ENCODE data around the gene DDX1.

Gene DDX1

DNA sequence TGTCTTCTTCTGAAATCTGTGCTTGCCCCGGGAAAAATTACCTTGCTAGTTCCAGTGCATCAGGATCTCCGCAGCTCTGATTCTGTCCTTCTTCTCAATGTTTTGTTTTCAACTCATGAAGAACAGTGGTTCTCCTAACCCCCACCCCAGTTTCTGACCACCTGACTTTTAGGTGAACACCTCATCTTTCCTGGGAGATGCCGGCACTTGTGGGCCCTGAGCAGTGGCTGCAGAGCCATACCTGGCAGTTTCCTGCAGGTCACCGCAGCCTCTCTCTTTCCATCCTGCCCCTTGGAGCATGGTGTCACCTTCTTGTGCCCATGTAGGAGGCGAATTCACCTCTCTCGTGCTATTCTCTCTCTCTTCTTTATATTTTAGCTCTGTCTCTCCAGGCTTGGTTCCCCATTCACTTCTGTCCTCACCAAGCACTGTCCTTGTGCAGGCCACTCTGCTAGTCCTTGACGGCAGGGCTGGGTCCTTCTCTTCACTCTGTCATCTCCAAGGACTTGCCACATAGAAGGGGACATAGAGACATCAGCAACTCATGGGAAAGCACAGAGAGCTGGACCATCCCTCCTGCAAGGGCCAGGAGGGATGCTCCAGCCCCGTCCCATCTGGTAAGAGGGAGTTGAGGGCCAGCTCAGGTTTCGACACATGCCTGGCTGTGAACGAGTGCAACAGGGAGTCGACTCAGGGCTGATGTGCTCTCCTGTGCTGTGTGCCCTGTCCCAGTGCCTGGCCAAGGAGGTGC, 59.1 kb downstream of the DDX1 start:
- TF ChIP-seq TAF1 (IDR thresholded peaks at IDR 0.05; ENCODE audit: borderline replicate concordance, insufficient read depth, low read length) (no peak), POLR2AphosphoS5 (IDR thresholded peaks at IDR 0.05; ENCODE audit: low read depth, low read length) (no peak), SIN3A (IDR thresholded peaks at IDR 0.05; ENCODE audit: borderline replicate concordance, insufficient read depth, low read length) (no peak), FOXP2 (optimal IDR thresholded peaks at IDR 0.05; ENCODE audit: borderline replicate concordance, extremely low read depth, extremely low read length, insufficient read depth) (no peak)
- TF ChIP-seq, protein P1, sequence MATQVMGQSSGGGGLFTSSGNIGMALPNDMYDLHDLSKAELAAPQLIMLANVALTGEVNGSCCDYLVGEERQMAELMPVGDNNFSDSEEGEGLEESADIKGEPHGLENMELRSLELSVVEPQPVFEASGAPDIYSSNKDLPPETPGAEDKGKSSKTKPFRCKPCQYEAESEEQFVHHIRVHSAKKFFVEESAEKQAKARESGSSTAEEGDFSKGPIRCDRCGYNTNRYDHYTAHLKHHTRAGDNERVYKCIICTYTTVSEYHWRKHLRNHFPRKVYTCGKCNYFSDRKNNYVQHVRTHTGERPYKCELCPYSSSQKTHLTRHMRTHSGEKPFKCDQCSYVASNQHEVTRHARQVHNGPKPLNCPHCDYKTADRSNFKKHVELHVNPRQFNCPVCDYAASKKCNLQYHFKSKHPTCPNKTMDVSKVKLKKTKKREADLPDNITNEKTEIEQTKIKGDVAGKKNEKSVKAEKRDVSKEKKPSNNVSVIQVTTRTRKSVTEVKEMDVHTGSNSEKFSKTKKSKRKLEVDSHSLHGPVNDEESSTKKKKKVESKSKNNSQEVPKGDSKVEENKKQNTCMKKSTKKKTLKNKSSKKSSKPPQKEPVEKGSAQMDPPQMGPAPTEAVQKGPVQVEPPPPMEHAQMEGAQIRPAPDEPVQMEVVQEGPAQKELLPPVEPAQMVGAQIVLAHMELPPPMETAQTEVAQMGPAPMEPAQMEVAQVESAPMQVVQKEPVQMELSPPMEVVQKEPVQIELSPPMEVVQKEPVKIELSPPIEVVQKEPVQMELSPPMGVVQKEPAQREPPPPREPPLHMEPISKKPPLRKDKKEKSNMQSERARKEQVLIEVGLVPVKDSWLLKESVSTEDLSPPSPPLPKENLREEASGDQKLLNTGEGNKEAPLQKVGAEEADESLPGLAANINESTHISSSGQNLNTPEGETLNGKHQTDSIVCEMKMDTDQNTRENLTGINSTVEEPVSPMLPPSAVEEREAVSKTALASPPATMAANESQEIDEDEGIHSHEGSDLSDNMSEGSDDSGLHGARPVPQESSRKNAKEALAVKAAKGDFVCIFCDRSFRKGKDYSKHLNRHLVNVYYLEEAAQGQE (IDR thresholded peaks at IDR 0.05; ENCODE audit: insufficient read depth in 1 of 2, low read depth in 2 of 2, low read length in 2 of 2), result no peak

DNA sequence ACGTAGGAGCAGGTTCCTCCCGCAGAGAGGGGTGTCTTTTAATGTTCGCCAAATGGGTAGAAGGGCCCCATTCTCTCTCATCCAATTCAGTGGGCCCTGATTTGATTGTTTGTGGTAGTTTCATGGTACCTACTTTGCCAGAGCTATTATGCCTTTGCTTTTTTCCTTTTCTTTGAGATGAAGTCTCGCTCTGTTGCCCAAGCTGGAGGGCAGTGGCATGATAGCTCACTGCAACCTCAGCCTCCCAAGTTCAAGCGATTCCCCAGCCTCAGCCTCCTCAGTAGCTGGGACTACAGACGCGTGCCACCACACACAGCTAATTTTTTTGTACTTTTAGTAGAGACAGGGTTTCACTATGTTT, 59.7 kb downstream of the DDX1 start:
- TF ChIP-seq POLR2AphosphoS5 (IDR thresholded peaks at IDR 0.05; ENCODE audit: low read depth, low read length) (no peak), FOXP2 (optimal IDR thresholded peaks at IDR 0.05; ENCODE audit: borderline replicate concordance, extremely low read depth, extremely low read length, insufficient read depth) (no peak), SIN3A (IDR thresholded peaks at IDR 0.05; ENCODE audit: borderline replicate concordance, insufficient read depth, low read length) (no peak), TAF1 (IDR thresholded peaks at IDR 0.05; ENCODE audit: borderline replicate concordance, insufficient read depth, low read length) (no peak)

DNA sequence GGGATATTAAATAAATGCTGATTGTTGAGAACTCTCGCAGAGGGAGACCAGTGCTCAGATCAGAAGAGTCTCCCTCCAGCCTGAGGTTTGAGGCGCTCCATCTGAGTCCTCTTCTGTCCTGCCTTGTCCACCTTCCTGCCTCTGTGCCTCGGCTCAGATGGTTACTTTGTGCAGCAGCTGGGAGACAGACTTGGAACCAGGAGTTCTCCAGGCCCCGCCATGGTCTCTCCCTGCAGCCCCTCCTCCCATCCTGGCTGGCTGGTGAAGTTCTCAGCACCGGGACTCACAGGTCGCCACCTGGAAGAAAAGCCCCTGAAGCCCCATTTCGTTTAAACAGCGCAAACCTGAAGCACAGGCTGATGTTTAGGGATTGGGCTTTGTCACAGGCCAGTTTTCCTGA, 60.6 kb downstream of the DDX1 start:
- no peak for TF ChIP-seq TAF1 (IDR thresholded peaks at IDR 0.05; ENCODE audit: borderline replicate concordance, insufficient read depth, low read length)
- TF ChIP-seq FOXP2 (optimal IDR thresholded peaks at IDR 0.05; ENCODE audit: borderline replicate concordance, extremely low read depth, extremely low read length, insufficient read depth), result no peak
- TF ChIP-seq, protein P1 (IDR thresholded peaks at IDR 0.05; ENCODE audit: insufficient read depth in 1 of 2, low read depth in 2 of 2, low read length in 2 of 2), result no peak
- no peak for TF ChIP-seq POLR2AphosphoS5 (IDR thresholded peaks at IDR 0.05; ENCODE audit: low read depth, low read length)
- no peak for TF ChIP-seq SIN3A (IDR thresholded peaks at IDR 0.05; ENCODE audit: borderline replicate concordance, insufficient read depth, low read length)

DNA sequence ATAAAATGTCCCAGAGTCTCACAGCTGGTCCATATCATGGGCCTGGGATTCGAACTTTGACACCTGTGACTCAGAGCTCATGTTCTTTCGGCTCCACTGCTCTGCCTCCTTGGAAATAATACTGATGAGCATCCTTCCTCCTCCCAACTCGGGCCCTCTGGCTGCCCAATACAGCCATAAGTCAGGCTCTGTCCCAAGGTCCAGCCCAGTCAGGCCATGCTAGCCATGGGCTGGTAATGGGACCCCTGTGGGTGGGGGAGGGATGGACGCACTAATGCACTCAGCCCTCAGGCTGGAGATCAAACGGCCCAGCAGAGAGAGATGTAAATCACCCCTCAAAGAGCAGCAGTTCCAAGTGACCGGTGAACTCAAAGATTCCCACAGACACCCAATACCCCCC, 61.1 kb downstream of the DDX1 start:
- TF ChIP-seq SIN3A (IDR thresholded peaks at IDR 0.05; ENCODE audit: borderline replicate concordance, insufficient read depth, low read length) (no peak), FOXP2 (optimal IDR thresholded peaks at IDR 0.05; ENCODE audit: borderline replicate concordance, extremely low read depth, extremely low read length, insufficient read depth) (no peak), POLR2AphosphoS5 (IDR thresholded peaks at IDR 0.05; ENCODE audit: low read depth, low read length) (no peak), TAF1 (IDR thresholded peaks at IDR 0.05; ENCODE audit: borderline replicate concordance, insufficient read depth, low read length) (no peak)
- TF ChIP-seq, protein P1 (IDR thresholded peaks at IDR 0.05; ENCODE audit: insufficient read depth in 1 of 2, low read depth in 2 of 2, low read length in 2 of 2), result no peak

DNA sequence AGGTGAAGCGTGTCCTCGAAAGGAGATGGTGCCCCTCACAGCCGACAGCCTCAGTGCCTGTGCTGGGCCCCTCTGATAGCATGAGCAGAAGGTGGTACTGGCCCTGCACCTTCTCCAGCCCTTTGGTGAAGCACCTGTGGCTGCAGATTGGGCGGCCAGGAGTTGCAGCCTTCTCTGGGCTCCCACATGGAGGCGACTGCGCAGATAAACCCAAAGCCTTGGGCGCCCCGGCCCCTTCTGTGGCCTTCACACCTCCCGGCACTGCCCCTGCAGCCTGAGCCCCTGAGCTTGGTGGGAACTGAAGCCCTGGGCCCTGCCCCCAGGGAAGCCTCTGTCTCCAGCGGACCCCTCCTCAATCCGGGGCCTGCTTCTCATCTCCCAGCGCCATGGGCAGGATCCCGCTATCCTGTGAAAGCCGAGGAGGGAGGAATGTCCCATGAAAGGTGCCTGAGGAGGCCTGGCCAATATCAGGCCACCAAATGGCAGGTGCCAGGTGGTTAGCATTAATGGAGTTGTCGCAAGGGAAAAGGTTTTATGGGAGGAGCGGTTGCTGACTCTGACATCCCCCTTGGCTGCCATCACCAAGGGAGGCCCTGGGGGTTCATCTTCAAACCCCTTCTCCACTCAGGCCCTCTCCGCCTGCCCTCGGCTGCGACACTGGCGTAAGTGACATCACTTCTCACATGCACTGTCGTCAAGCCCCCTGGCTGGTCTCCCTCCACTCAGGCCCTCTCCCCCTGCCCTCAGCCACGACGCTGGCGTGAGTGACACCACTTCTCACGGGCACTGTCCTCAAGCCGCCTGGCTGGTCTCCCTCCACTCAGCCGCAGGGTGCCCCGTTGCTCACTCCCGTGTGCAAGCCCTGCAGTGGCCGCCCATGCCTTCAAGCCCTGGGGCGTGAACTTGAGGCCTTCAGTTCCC, 62.4 kb downstream of the DDX1 start:
- TF ChIP-seq TAF1 (IDR thresholded peaks at IDR 0.05; ENCODE audit: borderline replicate concordance, insufficient read depth, low read length), result no peak

DNA sequence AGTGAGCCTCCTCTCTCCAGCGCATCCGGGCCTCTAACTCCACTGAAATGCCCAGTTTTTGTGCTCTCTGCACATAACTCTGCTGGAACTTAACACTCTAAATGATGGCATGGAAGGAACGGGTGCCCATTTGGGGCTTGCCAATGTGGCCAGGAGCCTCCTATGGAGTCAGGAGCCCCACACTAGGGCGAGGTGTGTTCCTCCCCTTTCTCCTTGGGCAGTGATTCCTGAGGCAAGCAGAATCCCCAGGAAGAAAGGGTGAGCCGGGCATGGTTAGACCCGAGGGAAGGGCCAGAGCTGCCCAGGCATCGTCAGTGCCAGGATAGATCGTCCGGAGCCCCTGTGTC, 63.0 kb downstream of the DDX1 start:
- TF ChIP-seq TAF1 (IDR thresholded peaks at IDR 0.05; ENCODE audit: borderline replicate concordance, insufficient read depth, low read length) (no peak), SIN3A (IDR thresholded peaks at IDR 0.05; ENCODE audit: borderline replicate concordance, insufficient read depth, low read length) (no peak), FOXP2 (optimal IDR thresholded peaks at IDR 0.05; ENCODE audit: borderline replicate concordance, extremely low read depth, extremely low read length, insufficient read depth) (no peak), POLR2AphosphoS5 (IDR thresholded peaks at IDR 0.05; ENCODE audit: low read depth, low read length) (no peak)
- TF ChIP-seq, protein P1 (IDR thresholded peaks at IDR 0.05; ENCODE audit: insufficient read depth in 1 of 2, low read depth in 2 of 2, low read length in 2 of 2), result no peak

Measured in PFSK-1 (cell line).